IMR-90 (cell line): ENCODE data around the gene PTPRO.

ENCODE experiments used
- BHLHE40 ChIP-seq: fragments of 150-350 bp; IDR thresholded peaks from 2 replicates; pipeline ENCODE4 v1.6.1; 2016; ENCODE audit warnings: mild to moderate bottlenecking, low read depth, low read length
- CHD1 ChIP-seq: IDR thresholded peaks from 2 replicates; pipeline ENCODE4 v1.6.1; 2012; ENCODE audit warnings: low read depth, low read length, improper control_type of control experiment
- CTCF ChIP-seq: conservative IDR thresholded peaks from 2 replicates; pipeline ENCODE4 v1.5.1; 2012; ENCODE audit warnings: mild to moderate bottlenecking, low read depth, low read length, improper control_type of control experiment
- ELK1 ChIP-seq: fragments of 150-350 bp; IDR thresholded peaks from 2 replicates; pipeline ENCODE4 v1.6.1; 2016; ENCODE audit warnings: low read depth, mild to moderate bottlenecking, low read length, moderate library complexity, borderline replicate concordance
- FOS ChIP-seq: fragments of 150-350 bp; IDR thresholded peaks from 2 replicates; pipeline ENCODE4 v1.6.1; 2016; ENCODE audit warnings: low read depth, low read length
- USF2 ChIP-seq: fragments of 150-350 bp; IDR thresholded peaks from 2 replicates; pipeline ENCODE4 v1.6.1; 2017; ENCODE audit warnings: mild to moderate bottlenecking, antibody characterized with exemption, low read length, low read depth

- TF ChIP-seq CTCF (no peak), FOS (no peak), BHLHE40 (no peak), ELK1 (no peak), CHD1 (no peak), USF2 (no peak)
Measured at GRCh38 chr12:15481846-15482245, 159.5 kb downstream of the PTPRO start.
